NCI-H2196 (cell line): Measurements from ENCODE around the gene VWA2.
"Not testable (repeated sequence)": the region's sequence is repeated elsewhere in the genome, so short reads cannot be mapped to it uniquely, and the experiment has no call there.

Experiments
- DNase-seq: peaks from one replicate; lab custom pipeline; 2025; ENCODE audit not compliant: unreplicated experiment; lab: John Stamatoyannopoulos, UW

Gene VWA2

GRCh38 chr10:114313866-114314265, 74.8 kb downstream of the VWA2 start:
- no peak for DNase-seq

GRCh38 chr10:114315566-114316420, 76.7 kb downstream of the VWA2 start:
- no peak for DNase-seq

GRCh38 chr10:114316744-114317143, 77.7 kb downstream of the VWA2 start:
- no peak for DNase-seq

GRCh38 chr10:114319406-114320248, 80.6 kb downstream of the VWA2 start:
- no peak for DNase-seq

- DNase-seq, result no peak
These were observed 81.4 kb downstream of the VWA2 start for GRCh38 chr10:114320249-114321116.

GRCh38 chr10:114322344-114322743, 83.3 kb downstream of the VWA2 start:
- DNase-seq, result no peak

GRCh38 chr10:114323023-114323422, 84.0 kb downstream of the VWA2 start:
- DNase-seq, result no peak

- DNase-seq, result no peak
These were observed 87.7 kb downstream of the VWA2 start for GRCh38 chr10:114326795-114327194.

GRCh38 chr10:114327537-114328440, 88.7 kb downstream of the VWA2 start:
- DNase-seq, result no peak

GRCh38 chr10:114328441-114328812, 89.4 kb downstream of the VWA2 start:
- no peak for DNase-seq

GRCh38 chr10:114328874-114329273, 89.8 kb downstream of the VWA2 start:
- DNase-seq, result no peak

GRCh38 chr10:114329634-114330365, 90.7 kb downstream of the VWA2 start:
- DNase-seq, result no peak

GRCh38 chr10:114332301-114333192, 93.5 kb downstream of the VWA2 start:
- no peak for DNase-seq

GRCh38 chr10:114333441-114333840, 94.4 kb downstream of the VWA2 start:
- DNase-seq, result not testable (repeated sequence)

- no peak for DNase-seq
These were observed 95.2 kb downstream of the VWA2 start for GRCh38 chr10:114334301-114334700.

GRCh38 chr10:114335614-114336013, 96.6 kb downstream of the VWA2 start:
- DNase-seq, result no peak

- no peak for DNase-seq
These were observed 97.9 kb downstream of the VWA2 start for GRCh38 chr10:114336823-114337509.
